NCI-H748 treated with DMSO at 0.1 percent for 48 hours (cell line): Measurements from ENCODE around the gene LRP2BP.

ENCODE experiments used
- DNase-seq: peaks from one replicate; lab custom pipeline; 2025; lab: John Stamatoyannopoulos, UW

Gene LRP2BP

DNA sequence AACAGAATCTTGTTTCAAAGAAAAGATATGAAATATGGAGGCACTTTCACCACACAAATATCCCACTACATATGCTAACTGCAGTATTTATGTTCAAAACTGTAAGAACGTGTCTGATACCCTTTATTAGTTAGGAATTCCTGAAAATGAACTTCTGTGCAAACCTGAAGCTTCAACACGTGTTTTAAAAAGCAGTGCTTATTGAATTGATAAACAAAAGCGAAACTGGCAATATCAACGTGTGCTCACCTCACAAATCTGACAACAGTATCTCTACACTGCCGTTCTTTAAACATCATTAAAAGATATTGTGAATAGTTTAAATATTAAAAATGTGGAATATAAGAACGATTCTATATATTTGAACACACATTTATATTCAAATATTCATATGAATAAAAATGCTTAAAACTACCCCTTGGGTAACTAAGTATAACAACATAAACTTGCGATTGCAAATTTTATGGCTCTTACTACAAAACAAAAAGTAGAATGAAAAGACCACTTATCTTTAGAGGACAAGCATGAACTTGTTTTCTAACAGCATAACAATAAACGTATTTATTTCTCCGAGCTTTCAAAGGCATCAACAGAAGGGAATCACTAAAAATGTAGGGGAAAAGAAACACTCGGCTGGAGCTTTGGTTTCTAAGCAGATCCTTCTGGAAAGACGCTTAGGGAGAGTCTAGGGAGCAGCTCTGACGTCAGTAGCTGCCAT lies at the start of gene LRP2BP:
Gene LRP2BP, minus strand, starts transcription at position 687 of the 718 bp plus-strand sequence. CDS start 17,738 bp downstream, outside the sequence.
- DNase-seq: peak; percentile 68

DNA sequence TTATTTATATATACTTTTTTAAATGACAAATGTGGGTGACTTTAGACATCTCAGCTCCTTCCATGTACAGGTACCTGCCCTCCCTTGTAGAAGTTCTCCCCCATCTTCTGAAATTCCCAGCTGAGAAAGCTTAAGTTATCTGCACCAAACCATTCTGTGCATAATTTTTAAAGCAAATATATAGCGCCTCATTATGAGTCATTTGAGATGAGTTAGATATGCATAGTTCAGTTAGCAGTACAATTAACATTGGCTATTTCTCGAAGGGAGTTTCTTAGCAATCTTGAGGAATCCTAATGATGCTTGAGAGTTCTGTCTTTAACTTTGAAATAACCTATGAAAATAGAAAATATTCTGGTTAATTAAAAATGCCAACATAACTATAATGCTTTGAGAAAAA lies 49.5 kb upstream of the LRP2BP start:
- no peak for DNase-seq

DNA sequence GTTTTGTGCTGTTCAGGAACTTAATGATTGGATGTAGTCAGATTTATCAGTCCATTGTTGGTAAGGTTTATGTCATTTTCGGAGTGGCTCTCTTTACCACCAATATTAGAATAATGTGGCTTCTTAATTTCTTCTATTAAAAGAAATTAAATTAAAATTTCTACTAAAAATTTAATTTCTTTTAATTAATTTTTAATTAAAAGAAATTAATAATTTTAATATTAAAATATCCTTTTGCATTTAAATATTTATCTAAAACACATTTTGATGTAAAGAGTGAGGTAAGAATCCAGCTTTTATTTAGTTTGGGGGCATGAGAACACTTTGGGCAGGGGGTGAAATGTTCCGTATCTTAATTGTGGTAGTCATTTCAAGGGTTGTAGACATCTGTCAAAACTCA lies 45.8 kb upstream of the LRP2BP start:
- no peak for DNase-seq

DNA sequence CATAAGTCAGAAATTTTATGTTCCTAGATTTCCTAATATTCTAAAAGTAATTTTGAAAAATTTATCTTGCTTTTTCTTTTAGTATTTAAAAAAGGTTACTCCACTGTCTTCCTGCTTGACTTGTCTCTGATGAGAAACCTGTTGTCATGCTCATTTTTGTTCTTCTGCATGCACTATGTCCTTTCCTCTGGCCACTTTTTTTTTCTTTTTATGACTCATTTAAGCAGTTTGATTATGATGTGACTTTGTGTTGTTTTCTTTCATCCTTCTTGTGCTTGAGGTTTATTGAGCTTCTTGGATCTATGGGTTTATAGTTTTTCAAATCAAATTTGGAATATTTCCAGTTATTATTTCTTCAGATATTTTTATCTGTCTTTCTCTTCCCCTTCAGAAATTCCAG lies 42.1 kb upstream of the LRP2BP start:
- no peak for DNase-seq

DNA sequence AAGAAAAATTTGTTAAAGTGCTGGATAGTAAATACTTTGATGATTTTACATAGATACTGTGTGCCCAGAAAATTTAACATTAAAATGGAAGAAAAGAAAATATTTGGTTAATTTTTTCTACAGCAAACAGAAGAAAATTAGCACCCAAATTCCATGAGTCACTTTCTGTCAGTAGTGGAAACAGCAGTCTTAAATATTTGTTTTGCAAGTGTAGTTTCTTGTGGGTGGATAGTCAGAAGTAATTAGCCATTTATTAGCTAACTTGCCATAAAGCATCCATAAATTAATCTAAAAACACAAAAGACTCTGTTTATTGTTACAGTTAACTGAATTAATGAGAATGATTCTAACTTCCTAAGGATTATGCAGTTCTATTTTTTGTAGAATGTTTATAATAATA lies 39.7 kb upstream of the LRP2BP start:
- no peak for DNase-seq

DNA sequence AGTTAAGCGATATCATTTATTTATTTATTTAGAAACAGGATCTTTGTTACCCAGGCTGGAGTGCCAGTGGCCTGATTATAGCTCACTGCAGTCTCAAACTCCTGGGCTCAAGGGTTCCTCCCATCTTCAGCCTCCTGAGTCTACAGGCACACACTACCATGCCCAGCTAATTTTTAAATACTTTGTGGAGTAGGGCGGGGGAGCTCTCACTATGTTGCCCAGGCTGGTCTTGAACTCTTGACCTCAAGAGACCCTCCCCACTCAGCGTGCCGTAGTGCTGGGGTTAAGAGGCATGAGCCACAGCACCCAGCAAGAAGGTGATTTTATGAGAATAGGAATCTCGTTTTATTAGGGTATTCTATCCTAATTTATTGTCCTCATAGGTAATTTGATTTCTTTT lies 33.9 kb upstream of the LRP2BP start:
- DNase-seq: no peak

DNA sequence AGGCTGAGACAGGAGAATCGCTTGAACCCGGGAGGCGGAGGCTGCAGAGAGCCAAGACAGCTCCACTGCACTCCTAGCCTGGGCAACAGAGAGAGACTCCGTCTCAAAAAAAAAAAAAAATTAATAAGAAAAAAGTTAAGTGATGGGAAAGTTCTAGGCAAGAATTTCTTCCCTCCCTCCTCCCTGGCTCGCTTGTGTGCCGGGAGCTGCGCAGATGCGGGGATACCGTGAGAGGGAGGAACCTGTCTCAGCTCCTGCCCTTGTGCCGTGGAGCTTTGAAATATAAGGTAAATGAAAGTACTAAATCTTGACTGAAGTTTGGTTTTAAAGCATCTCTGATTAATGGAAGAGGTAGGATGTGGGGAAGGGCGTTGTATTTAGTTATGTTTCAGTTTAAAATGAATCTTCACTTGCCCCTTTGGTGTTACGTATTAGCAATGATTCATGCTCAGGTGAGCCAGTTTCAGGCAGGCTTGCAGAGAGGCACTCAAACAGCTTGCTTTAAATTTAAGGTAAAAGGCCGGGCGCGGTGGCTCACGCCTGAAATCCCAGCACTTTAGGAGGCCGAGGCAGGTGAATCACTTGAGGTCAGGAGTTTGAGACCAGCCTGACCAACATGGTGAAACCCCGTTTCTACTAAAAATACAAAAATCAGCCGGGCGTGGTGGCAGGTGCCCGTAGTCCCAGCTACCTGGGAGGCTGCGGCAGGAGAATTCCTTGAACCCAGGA lies 31.4 kb upstream of the LRP2BP start:
- no peak for DNase-seq

DNA sequence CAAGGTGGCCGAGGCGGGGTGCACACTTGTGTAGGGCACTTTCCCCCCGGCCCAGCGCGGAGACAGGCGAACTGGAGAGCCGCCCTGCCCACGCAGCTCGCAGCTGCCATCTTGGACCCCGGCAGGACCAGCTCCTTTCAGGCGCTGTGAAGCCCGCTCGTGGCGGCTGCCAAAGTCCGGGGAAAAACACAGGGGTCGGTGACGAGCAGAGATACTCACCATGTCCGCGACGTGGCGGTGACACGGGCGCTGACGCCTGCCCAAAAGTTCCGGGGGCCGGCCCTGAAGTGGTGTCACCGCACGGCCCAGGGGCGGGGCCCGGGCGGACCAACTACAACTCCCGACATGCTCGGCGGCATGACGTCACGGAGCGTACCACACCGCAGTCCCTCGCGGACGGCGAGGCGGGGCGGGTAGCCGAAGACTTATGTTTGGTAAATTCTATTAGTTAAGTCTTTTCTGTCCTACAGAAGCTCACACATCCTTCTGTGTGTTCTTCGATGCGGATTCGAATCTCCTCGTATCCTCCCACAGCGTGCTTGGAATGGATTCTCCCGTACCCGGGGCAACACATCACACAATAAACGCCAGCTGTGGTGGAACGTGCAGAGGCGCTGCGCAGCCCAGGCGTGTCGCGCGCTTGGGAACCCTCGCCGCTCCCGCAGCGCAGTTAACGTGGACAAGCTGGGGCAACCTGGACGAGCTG lies 30.1 kb upstream of the LRP2BP start, which contains the start of gene UFSP2:
Gene UFSP2, minus strand, starts transcription at position 318 of the 706 bp plus-strand sequence. Its CDS starts 96 bp downstream, at position 222.
- peak; percentile 55 for DNase-seq

DNA sequence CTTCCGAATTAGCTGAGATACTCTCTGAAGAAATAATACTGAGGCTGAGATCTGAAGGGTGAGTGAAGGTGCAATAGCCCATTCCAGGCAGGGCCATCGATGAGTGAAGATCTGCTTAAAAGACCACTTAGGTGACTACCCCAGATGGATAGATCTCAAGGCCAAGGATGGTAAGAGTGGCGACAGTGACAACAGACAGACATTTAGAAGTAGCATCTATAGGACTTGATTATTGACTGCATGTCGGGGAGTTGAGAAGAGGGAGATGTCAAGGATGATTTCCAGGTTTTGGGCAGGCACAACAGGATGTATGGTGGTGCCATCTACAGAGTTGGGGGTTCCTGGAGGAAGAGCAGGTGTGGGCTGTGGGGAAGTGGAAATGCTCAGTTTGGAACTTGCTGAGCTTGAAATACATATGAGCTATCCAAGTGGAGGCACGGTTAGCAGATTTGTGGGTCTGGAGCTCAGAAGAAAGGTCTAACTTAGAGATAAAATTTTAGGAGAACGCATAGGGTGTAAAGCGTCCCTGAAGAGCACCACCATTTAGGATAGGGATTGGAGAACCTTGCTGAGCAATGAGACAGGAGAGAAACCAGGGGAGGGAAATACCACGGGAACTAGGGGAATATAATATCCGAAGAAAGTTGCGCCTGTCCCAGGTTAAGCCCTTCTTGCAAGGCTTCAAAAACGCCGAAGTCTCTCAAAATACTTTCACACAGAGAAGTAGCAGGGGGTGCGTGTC lies 29.4 kb upstream of the LRP2BP start:
- DNase-seq: no peak

DNA sequence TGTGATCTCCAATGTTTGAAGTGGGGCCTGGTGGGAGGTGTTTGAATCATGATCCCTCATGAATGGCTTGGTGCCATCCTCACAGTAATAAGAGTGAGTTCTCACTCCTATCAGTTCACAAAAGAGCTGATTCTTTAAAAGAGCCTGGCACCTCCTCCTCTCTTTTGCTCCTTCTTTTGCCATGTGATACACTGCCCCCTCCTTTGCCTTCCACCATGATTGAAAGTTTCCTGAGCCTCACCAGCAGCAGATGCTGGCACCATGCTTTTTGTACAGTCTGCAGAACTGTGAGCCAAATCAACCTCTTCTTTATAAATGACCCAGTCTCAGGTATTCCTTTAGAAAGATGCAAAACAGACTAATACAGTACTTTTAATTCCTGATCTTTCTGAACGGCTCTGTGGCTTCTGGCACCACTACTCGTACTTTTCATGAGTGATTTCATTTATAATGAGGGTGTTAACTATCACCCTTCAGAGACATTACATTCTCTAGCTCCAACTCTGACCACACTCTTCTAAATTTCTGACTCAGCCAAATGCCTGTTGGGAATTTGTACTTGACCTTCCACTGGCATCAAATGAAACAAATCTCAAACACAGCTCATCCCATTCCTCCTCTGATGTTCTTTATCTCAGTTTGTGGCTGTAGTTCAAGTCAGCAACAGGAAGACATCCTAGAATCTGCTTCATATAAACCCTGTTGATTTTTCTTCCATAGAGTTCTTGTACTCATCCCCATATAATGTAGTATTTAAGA lies 25.8 kb upstream of the LRP2BP start:
- DNase-seq: no peak

DNA sequence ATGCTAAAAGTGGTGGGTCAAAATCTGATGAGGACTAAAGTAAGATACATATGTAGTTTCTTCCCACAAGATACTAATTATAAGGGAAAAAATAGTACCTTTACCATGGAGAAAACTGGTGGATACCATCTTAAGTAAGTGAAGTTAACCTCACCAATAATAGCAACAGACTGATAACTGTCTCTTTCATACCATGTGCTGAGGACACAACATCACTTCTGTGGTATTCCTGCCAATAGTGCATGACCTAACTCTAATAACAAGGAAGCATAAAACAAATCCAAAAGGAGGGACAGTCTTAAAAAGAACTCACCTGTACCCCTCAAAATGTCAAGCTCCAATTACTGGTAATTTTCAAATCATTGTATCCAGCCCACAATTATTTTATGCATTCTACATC lies 21.2 kb upstream of the LRP2BP start:
- no peak for DNase-seq

DNA sequence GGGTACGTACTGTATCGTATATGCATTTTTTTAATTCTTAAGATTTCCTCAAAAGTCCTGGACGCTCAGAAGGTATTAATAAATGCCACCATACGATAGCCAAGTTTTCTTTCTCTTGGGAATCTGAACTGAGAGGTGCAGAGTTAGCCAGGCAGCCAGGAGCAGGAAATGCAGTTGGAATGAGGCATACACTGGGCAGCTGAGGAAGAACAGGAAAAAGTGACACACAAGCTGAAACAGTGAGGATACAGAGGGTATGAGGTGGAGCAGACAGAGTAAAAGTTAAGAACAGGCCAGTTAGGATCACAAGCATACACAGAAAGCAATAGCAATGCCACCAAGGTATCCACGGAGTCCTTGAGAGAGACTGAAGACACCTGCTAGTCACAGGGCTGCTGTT lies 16.7 kb upstream of the LRP2BP start:
- DNase-seq: no peak

DNA sequence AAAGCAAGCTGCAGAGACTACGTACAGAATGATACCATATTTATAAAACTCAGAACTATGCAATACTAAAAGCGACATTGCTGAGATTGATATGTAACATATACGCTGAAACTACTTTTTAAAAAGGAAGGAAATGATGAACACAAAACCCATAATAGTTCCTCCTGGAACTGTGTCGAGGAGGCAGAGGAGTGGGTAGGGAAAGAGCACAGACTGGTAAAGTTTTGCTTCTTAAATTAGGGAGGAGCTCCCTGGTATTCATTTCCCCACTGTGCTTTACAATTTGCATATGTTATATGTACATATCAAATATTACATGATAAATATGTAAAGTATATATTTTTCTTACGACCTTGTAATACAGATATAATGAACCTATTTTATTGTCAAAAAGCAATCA lies 16.1 kb upstream of the LRP2BP start:
- no peak for DNase-seq

DNA sequence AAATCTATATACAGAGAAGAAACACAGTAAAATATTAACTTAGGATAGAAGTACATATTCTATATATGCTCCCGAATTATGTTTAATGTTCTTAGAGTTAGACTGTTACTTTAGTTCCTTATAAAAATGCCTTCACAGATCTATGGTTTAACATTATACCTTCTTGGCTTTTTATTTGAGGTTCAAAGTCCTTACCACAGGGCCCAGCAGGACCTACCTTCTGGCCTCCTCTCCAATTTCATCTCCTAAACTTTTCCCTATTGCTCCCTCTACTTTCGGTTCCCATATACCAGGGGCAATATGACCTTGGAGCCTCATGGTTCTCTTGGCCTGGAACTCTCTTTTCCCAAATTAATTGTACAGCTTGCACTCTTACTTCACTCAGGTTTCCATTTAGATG lies 12.7 kb upstream of the LRP2BP start:
- no peak for DNase-seq

DNA sequence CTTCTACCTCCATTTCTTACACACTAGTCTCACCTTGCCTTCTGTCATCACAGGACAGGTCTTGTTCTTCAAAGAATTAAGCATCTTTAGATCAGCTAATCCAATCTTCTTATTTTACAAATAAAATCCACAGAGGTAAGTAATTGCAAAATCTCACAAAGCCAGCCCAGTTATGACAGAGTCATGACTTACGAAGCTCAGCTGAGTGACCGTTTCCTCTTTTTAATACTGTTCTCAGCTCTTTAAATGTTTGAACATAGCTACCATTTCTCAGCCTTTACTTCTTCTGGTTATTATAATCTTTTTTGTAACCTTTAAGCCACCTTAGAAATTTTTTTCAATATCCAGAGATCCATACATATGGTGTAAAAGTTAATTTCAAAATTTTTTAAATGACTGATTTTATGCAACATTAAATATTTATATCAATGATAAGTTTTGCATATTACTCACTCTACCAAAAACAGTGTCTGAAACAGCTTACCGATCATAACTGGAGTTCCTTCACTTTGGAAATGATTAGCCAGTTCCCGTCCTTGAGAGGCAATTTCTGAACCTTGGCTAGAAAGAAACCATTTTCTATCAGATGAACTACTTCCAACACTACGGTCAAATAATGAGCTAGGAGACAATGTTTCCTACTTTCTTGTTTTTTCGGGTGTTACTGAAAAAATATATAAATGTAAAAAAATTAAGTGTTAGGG lies 9.7 kb upstream of the LRP2BP start:
- no peak for DNase-seq

DNA sequence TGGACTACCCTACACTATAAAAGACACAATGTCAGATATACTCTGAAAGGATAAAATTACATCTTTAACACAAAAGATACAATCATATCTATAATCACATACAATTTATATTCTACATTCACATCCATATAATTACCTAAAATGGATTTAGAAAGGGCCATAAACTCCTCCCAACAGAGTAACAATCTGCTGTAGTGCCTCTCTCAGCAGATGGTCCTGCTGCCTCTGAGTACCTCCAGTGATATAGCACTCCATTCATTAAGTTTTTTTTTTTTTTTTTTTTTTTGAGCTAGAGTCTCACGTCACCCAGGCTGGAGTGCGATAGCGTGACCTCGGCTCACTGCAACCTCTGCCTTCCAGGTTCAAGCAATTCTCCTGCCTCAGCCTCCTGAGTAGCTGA lies 8.3 kb upstream of the LRP2BP start:
- no peak for DNase-seq

DNA sequence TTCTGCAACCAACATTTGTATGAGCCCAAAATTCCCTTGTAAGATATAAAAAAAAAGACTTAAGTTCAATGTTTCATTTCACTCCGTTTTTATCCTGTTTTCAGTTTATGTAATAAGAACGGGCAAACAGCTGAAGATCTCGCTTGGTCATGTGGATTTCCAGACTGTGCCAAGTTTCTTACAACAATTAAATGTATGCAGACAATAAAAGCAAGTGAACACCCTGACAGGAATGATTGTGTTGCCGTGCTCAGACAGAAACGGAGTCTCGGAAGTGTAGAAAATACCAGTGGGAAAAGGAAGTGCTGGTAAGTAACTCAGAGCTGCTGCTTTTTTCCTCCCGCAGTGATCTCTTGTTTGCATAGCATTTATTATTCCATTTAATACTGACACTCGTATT lies 3.7 kb upstream of the LRP2BP start:
- peak; percentile 39 for DNase-seq

DNA sequence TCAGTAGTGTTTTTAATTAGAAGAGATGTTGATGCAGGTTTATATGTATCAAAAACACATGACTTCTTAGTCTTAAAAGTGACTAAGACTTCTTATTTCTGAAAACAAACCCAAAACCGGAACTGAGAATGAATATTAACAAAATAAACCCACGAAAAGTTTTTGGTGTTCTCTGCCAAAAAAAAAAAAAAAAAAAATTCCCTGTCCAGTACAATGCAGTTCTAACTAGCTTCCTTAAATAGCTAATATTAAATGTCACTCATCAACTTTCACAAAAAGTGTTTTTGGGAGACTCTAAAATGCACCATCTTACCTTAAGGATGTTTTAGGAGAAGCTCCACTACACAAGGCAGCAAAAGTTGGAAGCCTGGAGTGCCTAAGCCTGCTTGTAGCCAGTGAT lies 2.9 kb upstream of the LRP2BP start:
- no peak for DNase-seq

DNA sequence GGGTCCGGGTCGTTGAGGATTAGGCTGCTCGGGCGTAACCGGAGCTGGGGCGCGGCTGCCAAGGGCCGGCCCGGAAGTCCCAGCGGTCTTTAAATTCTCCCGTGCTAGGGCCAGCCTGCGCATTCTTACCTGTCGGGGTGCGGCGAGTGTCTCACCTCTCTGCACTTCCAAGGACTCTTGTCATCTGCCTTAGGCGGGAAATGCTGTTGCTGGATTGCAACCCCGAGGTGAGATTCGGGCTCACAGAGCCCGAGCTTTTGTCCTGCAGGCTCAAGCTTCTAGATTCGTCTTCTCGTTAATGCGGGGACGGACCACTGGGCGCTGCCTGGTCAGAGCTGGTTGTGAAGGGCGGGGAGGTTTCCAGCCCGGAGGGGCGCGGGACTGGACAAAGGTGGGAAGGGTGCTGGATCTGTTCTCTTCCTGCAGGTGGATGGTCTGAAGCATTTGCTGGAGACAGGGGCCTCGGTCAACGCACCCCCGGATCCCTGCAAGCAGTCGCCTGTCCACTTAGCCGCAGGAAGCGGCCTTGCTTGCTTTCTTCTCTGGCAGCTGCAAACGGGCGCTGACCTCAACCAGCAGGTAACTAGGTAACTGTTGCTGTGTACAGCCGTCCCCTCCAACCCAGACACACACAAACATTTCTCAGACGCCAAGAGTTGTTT lies 1.1 kb upstream of the LRP2BP start, which contains the start of gene ANKRD37:
Gene ANKRD37, plus strand, starts transcription at position 118 of the 662 bp plus-strand sequence. Its CDS starts 83 bp downstream, at position 201.
- peak; percentile 52 for DNase-seq
